Activated T-helper 1 cell treated with Interleukin-2 at 50 U/mL for 16 hours (primary cell): ENCODE measurements around the gene ALOX15B.

ENCODE experiments used
- DNase-seq: peaks from one replicate; pipeline ENCODE4 v3.0.0-alpha.2; 2020; ENCODE audit warnings: low read depth

The ALOX15B gene

GRCh38 chr17:8080208-8080798 lies 41.4 kb downstream of the ALOX15B start:
- no peak for DNase-seq

GRCh38 chr17:8080799-8081219 lies 42.0 kb downstream of the ALOX15B start:
- no peak for DNase-seq

DNA sequence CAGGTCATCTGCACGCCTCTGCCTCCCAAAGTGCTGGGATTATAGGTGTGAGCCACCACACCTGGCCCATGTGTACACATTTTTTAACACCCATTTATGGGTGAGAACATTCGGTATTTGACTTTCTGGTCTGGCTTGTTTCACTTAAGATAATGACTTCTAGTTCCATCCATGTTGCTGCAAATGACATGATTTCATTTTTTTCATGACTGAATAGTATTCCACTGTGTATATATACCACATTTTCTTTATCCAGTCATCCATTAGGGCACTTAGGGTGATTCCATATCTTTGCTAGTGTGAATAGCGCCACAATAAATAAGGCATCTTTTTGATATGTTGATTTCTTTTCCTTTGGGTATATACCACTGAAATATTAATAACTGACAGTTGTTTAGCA lies 43.0 kb downstream of the ALOX15B start:
- DNase-seq, result no peak

DNA sequence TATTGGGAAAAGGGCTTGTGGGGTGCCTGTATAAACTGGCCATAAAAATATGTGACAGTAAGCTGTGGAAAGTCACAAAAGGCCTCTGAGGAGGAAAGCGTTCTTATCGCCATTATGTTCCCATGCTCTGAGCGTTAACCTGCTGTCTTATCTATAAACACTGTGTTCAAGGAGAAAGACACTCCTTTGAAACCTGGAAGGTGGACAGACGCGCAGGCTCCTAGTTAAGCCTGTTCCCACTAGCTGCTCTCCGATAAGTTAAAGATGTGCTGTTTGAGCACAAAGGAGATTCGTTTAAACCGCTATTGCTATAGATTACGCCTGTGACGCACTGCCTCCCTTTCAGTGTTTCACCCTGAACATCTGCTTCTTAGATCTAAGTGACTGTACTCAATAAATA lies 43.4 kb downstream of the ALOX15B start:
- no peak for DNase-seq

DNA sequence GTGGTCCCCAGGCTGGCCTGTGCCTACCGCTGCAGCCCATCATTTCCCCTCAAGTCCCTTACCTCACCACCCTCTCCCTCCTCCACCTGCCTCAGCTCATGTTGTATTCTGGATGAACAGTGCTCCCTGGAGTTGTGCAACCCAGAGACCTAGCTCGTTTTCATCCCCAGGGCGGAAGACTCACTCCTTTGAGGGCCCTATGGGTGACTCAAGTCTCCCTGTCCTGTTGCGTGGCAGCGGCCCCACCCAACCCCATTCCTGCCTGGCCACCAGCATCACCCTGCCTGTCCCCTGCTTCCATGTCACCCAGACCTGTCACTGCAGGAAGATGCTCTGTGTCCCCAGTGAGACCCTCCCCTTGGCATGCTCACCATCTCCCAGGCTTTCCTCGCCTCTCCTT lies 45.4 kb downstream of the ALOX15B start:
- no peak for DNase-seq

GRCh38 chr17:8087075-8087951 lies 48.5 kb downstream of the ALOX15B start, which contains the start of gene ALOX12B:
ALOX12B (minus strand) TSS chr17:8087716; CDS start chr17:8087442, 274 bp downstream.
- DNase-seq, result no peak

DNA sequence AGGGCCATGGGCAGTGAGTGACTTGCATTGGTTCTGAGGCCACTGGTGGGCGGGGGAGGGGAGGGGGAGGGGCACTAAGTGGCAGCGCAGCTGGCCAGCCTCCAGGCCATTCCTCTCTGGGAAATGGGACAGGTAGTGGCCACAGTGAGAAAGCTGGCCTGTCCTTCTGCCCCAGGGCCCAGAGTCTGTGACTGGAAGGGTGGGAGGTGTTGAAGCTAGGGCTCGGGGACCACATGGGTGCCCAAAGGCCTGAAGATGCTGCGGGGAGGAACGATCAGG lies 49.0 kb downstream of the ALOX15B start:
- DNase-seq, result no peak

- no peak for DNase-seq
Observed at GRCh38 chr17:8089728-8090127, 50.9 kb downstream of the ALOX15B start.

GRCh38 chr17:8091033-8091687 lies 52.3 kb downstream of the ALOX15B start:
- DNase-seq, result no peak

GRCh38 chr17:8095361-8095760 lies 56.5 kb downstream of the ALOX15B start:
- no peak for DNase-seq

DNA sequence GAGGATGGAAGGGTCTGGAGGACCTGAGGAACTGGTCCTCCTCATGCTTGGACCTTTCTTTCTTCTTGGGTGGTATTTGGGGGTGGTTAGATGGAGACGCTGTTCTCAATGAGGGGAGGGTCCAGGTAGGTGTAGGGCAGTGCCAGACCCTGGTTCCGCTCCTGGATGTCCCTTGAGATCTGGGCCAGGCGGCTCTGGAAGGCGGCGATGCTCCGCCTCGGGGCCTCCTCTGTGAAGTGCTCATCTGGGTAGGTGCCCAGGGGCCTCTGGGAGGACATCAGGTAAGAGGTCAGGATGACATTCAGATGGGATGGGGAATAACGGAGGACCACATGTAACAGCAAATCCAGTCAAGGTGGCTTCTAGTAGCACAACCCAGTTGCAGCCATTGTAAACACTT lies 57.7 kb downstream of the ALOX15B start:
- DNase-seq, result no peak
